Measurements from ENCODE around the gene LRIT1.
"Not testable (repeated sequence)": the region's sequence is repeated elsewhere in the genome, so short reads cannot be mapped to it uniquely, and the experiment has no call there.

Gene LRIT1

GRCh38 chr10:84241185-84241790 lies at the start of gene LRIT1:
LRIT1 (minus strand) TSS chr10:84241546; CDS start chr10:84241439, 107 bp downstream.
- no peak for DNase-seq (ENCODE audit: low read depth in 2 of 2)

- no peak for DNase-seq (ENCODE audit: low read depth in 2 of 2)
Measured at GRCh38 chr10:84290235-84290634, 48.9 kb upstream of the LRIT1 start.

- DNase-seq (ENCODE audit: low read depth in 2 of 2) = no peak
Measured at GRCh38 chr10:84289521-84290200, 48.3 kb upstream of the LRIT1 start.

GRCh38 chr10:84288151-84288550 lies 46.8 kb upstream of the LRIT1 start:
- no peak for DNase-seq (ENCODE audit: low read depth in 2 of 2)

GRCh38 chr10:84286695-84287094 lies 45.3 kb upstream of the LRIT1 start:
- DNase-seq (ENCODE audit: low read depth in 2 of 2) = no peak

- DNase-seq (ENCODE audit: low read depth in 2 of 2) = not testable (repeated sequence)
Measured at GRCh38 chr10:84279876-84280475, 38.6 kb upstream of the LRIT1 start.

- DNase-seq (ENCODE audit: low read depth in 2 of 2) = no peak
Measured at GRCh38 chr10:84270708-84271107, 29.4 kb upstream of the LRIT1 start.

- DNase-seq (ENCODE audit: low read depth in 2 of 2) = peak; percentile 32 to 36
Measured at GRCh38 chr10:84269773-84270172, 28.4 kb upstream of the LRIT1 start.

- DNase-seq (ENCODE audit: low read depth in 2 of 2) = no peak
Measured at GRCh38 chr10:84269162-84269561, 27.8 kb upstream of the LRIT1 start.

GRCh38 chr10:84267503-84268126 lies 26.3 kb upstream of the LRIT1 start:
- no peak for DNase-seq (ENCODE audit: low read depth in 2 of 2)

GRCh38 chr10:84265418-84265817 lies 24.1 kb upstream of the LRIT1 start:
- no peak for DNase-seq (ENCODE audit: low read depth in 2 of 2)

- DNase-seq (ENCODE audit: low read depth in 2 of 2) = peak; percentile 13 to 16
Measured at GRCh38 chr10:84264611-84265141, 23.3 kb upstream of the LRIT1 start.

GRCh38 chr10:84263716-84264115 lies 22.4 kb upstream of the LRIT1 start:
- DNase-seq (ENCODE audit: low read depth in 2 of 2) = no peak

GRCh38 chr10:84262190-84262956 lies 21.0 kb upstream of the LRIT1 start:
- no peak for DNase-seq (ENCODE audit: low read depth in 2 of 2)

- no peak for DNase-seq (ENCODE audit: low read depth in 2 of 2)
Measured at GRCh38 chr10:84261236-84261915, 20.0 kb upstream of the LRIT1 start.

- no peak for DNase-seq (ENCODE audit: low read depth in 2 of 2)
Measured at GRCh38 chr10:84258034-84258695, 16.8 kb upstream of the LRIT1 start.

- DNase-seq (ENCODE audit: low read depth in 2 of 2) = no peak
Measured at GRCh38 chr10:84257343-84258020, 16.1 kb upstream of the LRIT1 start.

- no peak for DNase-seq (ENCODE audit: low read depth in 2 of 2)
Measured at GRCh38 chr10:84256510-84257342, 15.4 kb upstream of the LRIT1 start.
